Endothelial cell of umbilical vein (primary cell): ENCODE results near the gene PLXNA3.

Source experiments
- EZH2 ChIP-seq: IDR thresholded peaks from 2 replicates; pipeline ENCODE4 v1.6.1; 2012; ENCODE audit warnings: borderline replicate concordance, low read depth, mild to moderate bottlenecking, moderate library complexity, low read length, inconsistent platforms; ENCODE audit not compliant: severe bottlenecking
- GATA2 ChIP-seq: IDR thresholded peaks from 2 replicates; pipeline ENCODE4 v1.7.0; 2011; ENCODE audit warnings: low read depth, mild to moderate bottlenecking, moderate library complexity, mixed read lengths, low read length; ENCODE audit not compliant: insufficient read length, insufficient read depth
- JUN ChIP-seq: IDR thresholded peaks from 2 replicates; pipeline ENCODE4 v1.6.1; 2011; ENCODE audit warnings: borderline replicate concordance, low read depth; ENCODE audit not compliant: insufficient read length, insufficient read depth
- MAX ChIP-seq: IDR thresholded peaks from 2 replicates; pipeline ENCODE4 v1.6.1; 2011; ENCODE audit not compliant: insufficient read depth, insufficient read length
- MYC ChIP-seq: IDR thresholded peaks from one replicate; pipeline ENCODE4 v1.6.1; 2011; ENCODE audit warnings: mild to moderate bottlenecking, low read depth, low read length
- POLR2A ChIP-seq: IDR thresholded peaks from 2 replicates; pipeline ENCODE4 v1.6.1; 2012; ENCODE audit warnings: low read depth, mild to moderate bottlenecking, control low read depth, low read length
- POLR2AphosphoS5 ChIP-seq: IDR thresholded peaks from 2 replicates; pipeline ENCODE4 v1.6.1; 2012; ENCODE audit warnings: low read depth, mild to moderate bottlenecking, control low read depth, low read length, moderate library complexity; ENCODE audit not compliant: insufficient read depth
- TF ChIP-seq, protein P1 (sequence below), 2 donors: IDR thresholded peaks; 1 replicate in 1 of 2; 2 replicates in 1 of 2; pipeline ENCODE4 v1.5.1; 2011; ENCODE audit warnings: low read length in 2 of 2, mild to moderate bottlenecking in 2 of 2, moderate library complexity in 2 of 2, control low read depth in 1 of 2, inconsistent platforms in 1 of 2, low read depth in 1 of 2; ENCODE audit not compliant: insufficient read depth in 1 of 2; ENCODE audit errors: extremely low read depth in 1 of 2

GRCh38 chrX:154419189-154419588, 38.9 kb upstream of the PLXNA3 start:
- TF ChIP-seq, protein P1, sequence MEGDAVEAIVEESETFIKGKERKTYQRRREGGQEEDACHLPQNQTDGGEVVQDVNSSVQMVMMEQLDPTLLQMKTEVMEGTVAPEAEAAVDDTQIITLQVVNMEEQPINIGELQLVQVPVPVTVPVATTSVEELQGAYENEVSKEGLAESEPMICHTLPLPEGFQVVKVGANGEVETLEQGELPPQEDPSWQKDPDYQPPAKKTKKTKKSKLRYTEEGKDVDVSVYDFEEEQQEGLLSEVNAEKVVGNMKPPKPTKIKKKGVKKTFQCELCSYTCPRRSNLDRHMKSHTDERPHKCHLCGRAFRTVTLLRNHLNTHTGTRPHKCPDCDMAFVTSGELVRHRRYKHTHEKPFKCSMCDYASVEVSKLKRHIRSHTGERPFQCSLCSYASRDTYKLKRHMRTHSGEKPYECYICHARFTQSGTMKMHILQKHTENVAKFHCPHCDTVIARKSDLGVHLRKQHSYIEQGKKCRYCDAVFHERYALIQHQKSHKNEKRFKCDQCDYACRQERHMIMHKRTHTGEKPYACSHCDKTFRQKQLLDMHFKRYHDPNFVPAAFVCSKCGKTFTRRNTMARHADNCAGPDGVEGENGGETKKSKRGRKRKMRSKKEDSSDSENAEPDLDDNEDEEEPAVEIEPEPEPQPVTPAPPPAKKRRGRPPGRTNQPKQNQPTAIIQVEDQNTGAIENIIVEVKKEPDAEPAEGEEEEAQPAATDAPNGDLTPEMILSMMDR (IDR thresholded peaks at IDR 0.05; ENCODE audit: extremely low read depth in 1 of 2, insufficient read depth in 1 of 2, low read depth in 1 of 2, low read length in 2 of 2) = no peak
- TF ChIP-seq MYC (no peak), POLR2A (no peak), EZH2 (no peak), POLR2AphosphoS5 (no peak), MAX (no peak), GATA2 (no peak), JUN (no peak)
